IPS-18a (cell line): ENCODE results near the gene C14orf132.
"Not testable (repeated sequence)": the region's sequence is repeated elsewhere in the genome, so short reads cannot be mapped to it uniquely, and the experiment has no call there.

Source experiments
- H3K27ac ChIP-seq: one replicate; pipeline ENCODE4 v1.5.1; 2013; ENCODE audit warnings: low read length
- H3K27me3 ChIP-seq: one replicate; pipeline ENCODE4 v1.6.1; 2013; ENCODE audit warnings: mild to moderate bottlenecking, low read length; ENCODE audit not compliant: control insufficient read depth, insufficient read depth
- H3K36me3 ChIP-seq: one replicate; pipeline ENCODE4 v1.6.1; 2013; ENCODE audit warnings: low read depth, low read length; ENCODE audit not compliant: control insufficient read depth
- H3K4me1 ChIP-seq: one replicate; pipeline ENCODE4 v1.6.1; 2013; ENCODE audit warnings: low read depth, low read length; ENCODE audit not compliant: control insufficient read depth
- H3K4me3 ChIP-seq: one replicate; pipeline ENCODE4 v1.5.1; 2013; ENCODE audit warnings: low read length
- H3K9ac ChIP-seq: one replicate; pipeline ENCODE4 v1.6.1; 2013; ENCODE audit warnings: mild to moderate bottlenecking, low read length, moderate library complexity
- H3K9me3 ChIP-seq: one replicate; pipeline ENCODE4 v1.6.1; 2013; ENCODE audit warnings: low read depth, low read length; ENCODE audit not compliant: control insufficient read depth

C14orf132 gene

GRCh38 chr14:96065661-96066459, 26.7 kb downstream of the C14orf132 start:
- H3K9me3 ChIP-seq = no peaks in the 10 kb centered on the region
- no peaks in the 10 kb centered on the region for H3K27me3 ChIP-seq
- no peak overlapping the region for H3K9ac ChIP-seq
- no peak overlapping the region for H3K4me3 ChIP-seq
- H3K36me3 ChIP-seq = no peaks in the 10 kb centered on the region
- H3K27ac ChIP-seq = no peak overlapping the region
- no peaks in the 10 kb centered on the region for H3K4me1 ChIP-seq

GRCh38 chr14:96066976-96067375, 27.8 kb downstream of the C14orf132 start:
- no peak overlapping the region for H3K4me3 ChIP-seq
- no peaks in the 10 kb centered on the region for H3K9me3 ChIP-seq
- no peak overlapping the region for H3K27ac ChIP-seq
- no peaks in the 10 kb centered on the region for H3K27me3 ChIP-seq
- no peaks in the 10 kb centered on the region for H3K36me3 ChIP-seq
- H3K4me1 ChIP-seq = no peaks in the 10 kb centered on the region
- H3K9ac ChIP-seq = no peak overlapping the region

GRCh38 chr14:96067985-96068930, 29.1 kb downstream of the C14orf132 start:
- Histone ChIP-seq H3K9me3 (no peaks in the 10 kb centered on the region), H3K4me1 (no peaks in the 10 kb centered on the region), H3K27ac (no peak overlapping the region), H3K4me3 (no peak overlapping the region), H3K36me3 (no peaks in the 10 kb centered on the region), H3K9ac (no peak overlapping the region), H3K27me3 (no peaks in the 10 kb centered on the region)

- no peaks in the 10 kb centered on the region for H3K27me3 ChIP-seq
- no peak overlapping the region for H3K9ac ChIP-seq
- H3K4me3 ChIP-seq = no peak overlapping the region
- H3K4me1 ChIP-seq = no peaks in the 10 kb centered on the region
- H3K9me3 ChIP-seq = no peaks in the 10 kb centered on the region
- H3K27ac ChIP-seq = no peak overlapping the region
- no peaks in the 10 kb centered on the region for H3K36me3 ChIP-seq
Observed at GRCh38 chr14:96069421-96069820, 30.3 kb downstream of the C14orf132 start.

GRCh38 chr14:96071561-96071960, 32.4 kb downstream of the C14orf132 start:
- no peak overlapping the region for H3K27ac ChIP-seq
- no peak overlapping the region for H3K9ac ChIP-seq
- no peaks in the 10 kb centered on the region for H3K4me1 ChIP-seq
- H3K4me3 ChIP-seq = no peak overlapping the region
- H3K27me3 ChIP-seq = no peaks in the 10 kb centered on the region
- H3K9me3 ChIP-seq = no peaks in the 10 kb centered on the region
- H3K36me3 ChIP-seq = no peaks in the 10 kb centered on the region

GRCh38 chr14:96072076-96072475, 32.9 kb downstream of the C14orf132 start:
- Histone ChIP-seq H3K9me3 (no peaks in the 10 kb centered on the region), H3K4me1 (no peaks in the 10 kb centered on the region), H3K36me3 (no peaks in the 10 kb centered on the region)

GRCh38 chr14:96072746-96073145, 33.6 kb downstream of the C14orf132 start:
- Histone ChIP-seq H3K9ac (no peak overlapping the region), H3K27me3 (no peaks in the 10 kb centered on the region), H3K4me3 (no peak overlapping the region), H3K36me3 (no peaks in the 10 kb centered on the region), H3K27ac (no peak overlapping the region), H3K4me1 (no peaks in the 10 kb centered on the region), H3K9me3 (no peaks in the 10 kb centered on the region)

More at GRCh38 chr14:96072076-96072475, 32.9 kb downstream of the C14orf132 start:
- no peaks in the 10 kb centered on the region for H3K27me3 ChIP-seq
- H3K9ac ChIP-seq = no peak overlapping the region
- H3K27ac ChIP-seq = no peak overlapping the region
- no peak overlapping the region for H3K4me3 ChIP-seq

GRCh38 chr14:96073260-96074039, 34.3 kb downstream of the C14orf132 start:
- not testable (repeated sequence) for H3K27me3 ChIP-seq, H3K4me3 ChIP-seq, H3K4me1 ChIP-seq, H3K36me3 ChIP-seq, H3K9ac ChIP-seq, H3K27ac ChIP-seq, H3K9me3 ChIP-seq

GRCh38 chr14:96077983-96078624, 38.9 kb downstream of the C14orf132 start:
- Histone ChIP-seq H3K9ac (no peak overlapping the region), H3K27ac (no peak overlapping the region), H3K36me3 (no peaks in the 10 kb centered on the region), H3K9me3 (no peaks in the 10 kb centered on the region), H3K4me1 (no peaks in the 10 kb centered on the region), H3K4me3 (no peak overlapping the region), H3K27me3 (no peaks in the 10 kb centered on the region)

GRCh38 chr14:96078625-96079016, 39.5 kb downstream of the C14orf132 start:
- Histone ChIP-seq H3K4me3 (no peak overlapping the region), H3K27ac (no peak overlapping the region), H3K9me3 (no peaks in the 10 kb centered on the region), H3K36me3 (no peaks in the 10 kb centered on the region), H3K4me1 (no peaks in the 10 kb centered on the region), H3K27me3 (no peaks in the 10 kb centered on the region), H3K9ac (no peak overlapping the region)

- Histone ChIP-seq H3K9me3 (no peaks in the 10 kb centered on the region), H3K27me3 (no peaks in the 10 kb centered on the region), H3K36me3 (no peaks in the 10 kb centered on the region), H3K4me3 (no peak overlapping the region), H3K27ac (no peak overlapping the region), H3K4me1 (no peaks in the 10 kb centered on the region), H3K9ac (no peak overlapping the region)
Observed at GRCh38 chr14:96079066-96079465, 39.9 kb downstream of the C14orf132 start.
